ENCODE measurements around the gene DHDH. TPM values are rescaled to one million over a fixed set of nuclear protein-coding genes. Genes with fewer than 3 reads are reported as not detected.
A peak's percentile ranks its signal among the peaks of the same experiment; 100 is the strongest.

The DHDH gene
- total RNA-seq, 1 donor: not detected

GRCh38 chr19:48994035-48994386, 60.5 kb downstream of the DHDH start:
- TF ChIP-seq, protein P1, sequence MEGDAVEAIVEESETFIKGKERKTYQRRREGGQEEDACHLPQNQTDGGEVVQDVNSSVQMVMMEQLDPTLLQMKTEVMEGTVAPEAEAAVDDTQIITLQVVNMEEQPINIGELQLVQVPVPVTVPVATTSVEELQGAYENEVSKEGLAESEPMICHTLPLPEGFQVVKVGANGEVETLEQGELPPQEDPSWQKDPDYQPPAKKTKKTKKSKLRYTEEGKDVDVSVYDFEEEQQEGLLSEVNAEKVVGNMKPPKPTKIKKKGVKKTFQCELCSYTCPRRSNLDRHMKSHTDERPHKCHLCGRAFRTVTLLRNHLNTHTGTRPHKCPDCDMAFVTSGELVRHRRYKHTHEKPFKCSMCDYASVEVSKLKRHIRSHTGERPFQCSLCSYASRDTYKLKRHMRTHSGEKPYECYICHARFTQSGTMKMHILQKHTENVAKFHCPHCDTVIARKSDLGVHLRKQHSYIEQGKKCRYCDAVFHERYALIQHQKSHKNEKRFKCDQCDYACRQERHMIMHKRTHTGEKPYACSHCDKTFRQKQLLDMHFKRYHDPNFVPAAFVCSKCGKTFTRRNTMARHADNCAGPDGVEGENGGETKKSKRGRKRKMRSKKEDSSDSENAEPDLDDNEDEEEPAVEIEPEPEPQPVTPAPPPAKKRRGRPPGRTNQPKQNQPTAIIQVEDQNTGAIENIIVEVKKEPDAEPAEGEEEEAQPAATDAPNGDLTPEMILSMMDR (IDR thresholded peaks at IDR 0.05; ENCODE audit: insufficient read depth, low read depth, low read length): no peak
- DNase-seq (ENCODE audit: low read depth): no peak
- H3K4me3 ChIP-seq (ENCODE audit: low read depth, low read length): peak overlapping the region; percentile 95

Small RNAs within 50 kb of the gene (small RNA-seq; reads per million reads assigned to genes)
- gene AC026803.1: not detected

Other genes with a start within 250 kb of the DHDH start
- gene FUT2, start 237.7 kb upstream of the DHDH start, total RNA-seq: not detected in 2 replicates
- gene MAMSTR, start 214.0 kb upstream of the DHDH start, total RNA-seq: 1.7 and 2.3 TPM in 2 replicates
- gene RASIP1, start 193.1 kb upstream of the DHDH start, total RNA-seq: 0.97 and 2.6 TPM in 2 replicates
- under 0.01 TPM in 1 of 2 replicates, not detected in the other for gene IZUMO1, start 186.8 kb upstream of the DHDH start, total RNA-seq
- under 0.01 TPM in 2 replicates for gene FUT1, start 181.1 kb upstream of the DHDH start, total RNA-seq
- not detected in 2 replicates for gene FGF21, start 178.2 kb upstream of the DHDH start, total RNA-seq
- gene BCAT2, start 122.7 kb upstream of the DHDH start, total RNA-seq: 30.3 and 31.5 TPM in 2 replicates
- 12.2 and 13.8 TPM in 2 replicates for gene HSD17B14, start 97.2 kb upstream of the DHDH start, total RNA-seq
- gene PLEKHA4, start 65.1 kb upstream of the DHDH start, total RNA-seq: 6.0 and 12.2 TPM in 2 replicates
- 63.9 and 76.0 TPM in 2 replicates for gene PPP1R15A, start 61.3 kb upstream of the DHDH start, total RNA-seq
- 0.32 TPM in 1 of 2 replicates, not detected in the other for gene TULP2, start 35.0 kb upstream of the DHDH start, total RNA-seq
- 139 and 154 TPM in 2 replicates for gene NUCB1, start 33.4 kb upstream of the DHDH start, total RNA-seq
- gene BAX, start 21.2 kb downstream of the DHDH start, total RNA-seq: 65.4 and 85.9 TPM in 2 replicates
- 2,928 and 4,150 TPM in 2 replicates for gene FTL, start 31.6 kb downstream of the DHDH start, total RNA-seq
- 39.6 and 43.2 TPM in 2 replicates for gene GYS1, start 59.6 kb downstream of the DHDH start, total RNA-seq
- 162 and 176 TPM in 2 replicates for gene RUVBL2, start 60.2 kb downstream of the DHDH start, total RNA-seq
- gene LHB, start 83.4 kb downstream of the DHDH start, total RNA-seq: 0.32 TPM in 1 of 2 replicates, not detected in the other
- not detected in 2 replicates for gene CGB3, start 90.6 kb downstream of the DHDH start, total RNA-seq
- not detected in 2 replicates for gene CGB2, start 98.2 kb downstream of the DHDH start, total RNA-seq
- gene CGB1, start 103.2 kb downstream of the DHDH start, total RNA-seq: not detected in 2 replicates
- 0.32 TPM in 1 of 2 replicates, not detected in the other for gene CGB5, start 110.1 kb downstream of the DHDH start, total RNA-seq
- not detected in 2 replicates for gene CGB8, start 115.4 kb downstream of the DHDH start, total RNA-seq
- gene CGB7, start 124.0 kb downstream of the DHDH start, total RNA-seq: under 0.01 and 0.32 TPM in 2 replicates
- gene NTF4, start 131.1 kb downstream of the DHDH start, total RNA-seq: not detected in 2 replicates
- not detected in 2 replicates for gene KCNA7, start 139.0 kb downstream of the DHDH start, total RNA-seq
- gene SNRNP70, start 151.8 kb downstream of the DHDH start, total RNA-seq: 117 and 197 TPM in 2 replicates
- 4.8 and 6.5 TPM in 2 replicates for gene LIN7B, start 180.7 kb downstream of the DHDH start, total RNA-seq
- gene C19orf73, start 185.4 kb downstream of the DHDH start, total RNA-seq: 0.32 TPM in 1 of 2 replicates, not detected in the other
- 1.6 and 2.2 TPM in 2 replicates for gene PPFIA3, start 185.8 kb downstream of the DHDH start, total RNA-seq
- gene HRC, start 221.7 kb downstream of the DHDH start, total RNA-seq: under 0.01 TPM in 1 of 2 replicates, not detected in the other
- 17.3 and 18.0 TPM in 2 replicates for gene TRPM4, start 224.1 kb downstream of the DHDH start, total RNA-seq

Data from fibroblast of villous mesenchyme (primary cell).